ENCODE results near the gene BRI3BP. TPM values are rescaled to one million over a fixed set of nuclear protein-coding genes. Genes with fewer than 3 reads are reported as not detected.

BRI3BP gene
- total RNA-seq, 1 donor from 2014 or later = 4.4 TPM

GRCh38 chr12:124953689-124954405, 39.6 kb upstream of the BRI3BP start:
- Histone ChIP-seq H3K27ac (no peak overlapping the region), H3K36me3 (peaks cover 0 to 63% of the 10 kb centered on the region in 2 donors), H3K9me3 (no peaks in the 10 kb centered on the region), H3K4me1 (no peaks in the 10 kb centered on the region), H3K4me3 (no peak overlapping the region), H3K27me3 (no peaks in the 10 kb centered on the region)
- no peak for DNase-seq (ENCODE audit: extremely low spot score in 2 of 2)
- intact Hi-C loops (cut with DNase I) = no loop called here
- TF ChIP-seq POLR2AphosphoS5 (IDR thresholded peaks at IDR 0.05; ENCODE audit: insufficient read depth in 1 of 2, low read depth in 1 of 2) = no peak
- TF ChIP-seq, protein P1, sequence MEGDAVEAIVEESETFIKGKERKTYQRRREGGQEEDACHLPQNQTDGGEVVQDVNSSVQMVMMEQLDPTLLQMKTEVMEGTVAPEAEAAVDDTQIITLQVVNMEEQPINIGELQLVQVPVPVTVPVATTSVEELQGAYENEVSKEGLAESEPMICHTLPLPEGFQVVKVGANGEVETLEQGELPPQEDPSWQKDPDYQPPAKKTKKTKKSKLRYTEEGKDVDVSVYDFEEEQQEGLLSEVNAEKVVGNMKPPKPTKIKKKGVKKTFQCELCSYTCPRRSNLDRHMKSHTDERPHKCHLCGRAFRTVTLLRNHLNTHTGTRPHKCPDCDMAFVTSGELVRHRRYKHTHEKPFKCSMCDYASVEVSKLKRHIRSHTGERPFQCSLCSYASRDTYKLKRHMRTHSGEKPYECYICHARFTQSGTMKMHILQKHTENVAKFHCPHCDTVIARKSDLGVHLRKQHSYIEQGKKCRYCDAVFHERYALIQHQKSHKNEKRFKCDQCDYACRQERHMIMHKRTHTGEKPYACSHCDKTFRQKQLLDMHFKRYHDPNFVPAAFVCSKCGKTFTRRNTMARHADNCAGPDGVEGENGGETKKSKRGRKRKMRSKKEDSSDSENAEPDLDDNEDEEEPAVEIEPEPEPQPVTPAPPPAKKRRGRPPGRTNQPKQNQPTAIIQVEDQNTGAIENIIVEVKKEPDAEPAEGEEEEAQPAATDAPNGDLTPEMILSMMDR (IDR thresholded peaks at IDR 0.05) = no peak
- TF ChIP-seq POLR2A (IDR thresholded peaks at IDR 0.05) = no peak

DNA sequence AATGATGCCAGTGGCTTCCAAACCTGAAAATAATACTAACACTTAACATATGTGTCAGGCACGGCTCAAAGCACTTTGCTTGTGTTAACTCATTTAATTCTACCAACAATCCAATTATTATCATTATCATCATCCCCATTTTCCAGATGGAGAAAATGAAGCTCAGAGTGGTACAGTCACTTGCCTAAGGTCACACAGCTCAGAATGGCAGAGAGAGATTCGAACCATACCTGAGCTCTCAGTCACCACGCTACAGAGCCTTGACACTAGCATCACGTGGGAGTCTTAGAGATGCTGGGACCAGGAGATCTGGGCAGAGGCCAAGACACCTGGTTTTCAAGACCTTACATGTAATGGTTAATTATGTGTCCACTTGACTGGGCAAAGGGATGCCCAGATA, 38.7 kb upstream of the BRI3BP start:
- intact Hi-C loops (cut with DNase I) = no loop called here
- Histone ChIP-seq H3K27me3 (no peaks in the 10 kb centered on the region), H3K36me3 (peaks cover 0 to 62% of the 10 kb centered on the region in 2 donors), H3K9me3 (no peaks in the 10 kb centered on the region), H3K4me3 (no peak overlapping the region), H3K4me1 (no peaks in the 10 kb centered on the region), H3K27ac (no peak overlapping the region)
- TF ChIP-seq POLR2A (IDR thresholded peaks at IDR 0.05) (no peak), POLR2AphosphoS5 (IDR thresholded peaks at IDR 0.05; ENCODE audit: insufficient read depth in 1 of 2, low read depth in 1 of 2) (no peak)
- TF ChIP-seq, protein P1 (IDR thresholded peaks at IDR 0.05) = no peak
- no peak for DNase-seq (ENCODE audit: extremely low spot score in 2 of 2)

- Histone ChIP-seq H3K4me1 (no peaks in the 10 kb centered on the region), H3K27ac (no peak overlapping the region), H3K36me3 (peaks cover 0 to 73% of the 10 kb centered on the region in 2 donors), H3K4me3 (no peak overlapping the region), H3K27me3 (no peaks in the 10 kb centered on the region), H3K9me3 (no peaks in the 10 kb centered on the region)
- intact Hi-C loops (cut with DNase I) = no loop called here
- TF ChIP-seq POLR2A (IDR thresholded peaks at IDR 0.05) = no peak
- TF ChIP-seq, protein P1 (IDR thresholded peaks at IDR 0.05) = no peak
- no peak for TF ChIP-seq POLR2AphosphoS5 (IDR thresholded peaks at IDR 0.05; ENCODE audit: insufficient read depth in 1 of 2, low read depth in 1 of 2)
- DNase-seq (ENCODE audit: extremely low spot score in 2 of 2) = no peak
Observed at GRCh38 chr12:124956571-124956970, 36.9 kb upstream of the BRI3BP start.

- TF ChIP-seq POLR2A (IDR thresholded peaks at IDR 0.05) (no peak), POLR2AphosphoS5 (IDR thresholded peaks at IDR 0.05; ENCODE audit: insufficient read depth in 1 of 2, low read depth in 1 of 2) (no peak)
- TF ChIP-seq, protein P1 (IDR thresholded peaks at IDR 0.05) = no peak
- peaks cover 0 to 83% of the 10 kb centered on the region in 2 donors for H3K36me3 ChIP-seq
- no peaks in the 10 kb centered on the region for H3K27me3 ChIP-seq
- H3K9me3 ChIP-seq = no peaks in the 10 kb centered on the region
- no peak overlapping the region for H3K27ac ChIP-seq
- H3K4me3 ChIP-seq = no peak overlapping the region
- no peak for DNase-seq (ENCODE audit: extremely low spot score in 2 of 2)
- intact Hi-C loops (cut with DNase I) = no loop called here
- H3K4me1 ChIP-seq = no peaks in the 10 kb centered on the region
Observed at GRCh38 chr12:124961055-124961454, 32.4 kb upstream of the BRI3BP start.

DNA sequence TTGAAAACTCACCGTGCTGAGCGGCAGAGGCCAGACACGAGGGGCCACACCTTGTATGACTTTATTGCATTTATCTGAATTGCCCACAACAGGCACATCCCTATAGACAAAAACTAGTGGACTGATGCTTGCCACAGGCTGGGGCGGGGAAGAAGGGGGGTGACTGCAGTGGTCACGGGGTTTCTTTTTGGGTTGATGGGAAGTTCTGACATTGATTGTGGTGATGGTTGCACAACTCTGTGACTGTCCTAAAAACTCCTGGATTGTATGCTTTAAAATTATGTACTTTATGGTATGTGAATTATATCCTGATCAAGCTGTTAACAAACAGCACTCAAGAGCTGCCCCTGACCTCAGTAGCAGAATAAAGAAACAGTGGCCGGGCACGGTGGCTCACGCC, 30.2 kb upstream of the BRI3BP start:
- no peak overlapping the region for H3K4me3 ChIP-seq
- intact Hi-C loops (cut with DNase I) = no loop called here
- H3K4me1 ChIP-seq = no peaks in the 10 kb centered on the region
- no peak overlapping the region for H3K27ac ChIP-seq
- TF ChIP-seq, protein P1 (IDR thresholded peaks at IDR 0.05) = no peak
- TF ChIP-seq POLR2AphosphoS5 (IDR thresholded peaks at IDR 0.05; ENCODE audit: insufficient read depth in 1 of 2, low read depth in 1 of 2) (no peak), POLR2A (IDR thresholded peaks at IDR 0.05) (no peak)
- H3K9me3 ChIP-seq = no peaks in the 10 kb centered on the region
- DNase-seq (ENCODE audit: extremely low spot score in 2 of 2) = no peak
- peaks cover 0 to 80% of the 10 kb centered on the region in 2 donors for H3K36me3 ChIP-seq
- H3K27me3 ChIP-seq = no peaks in the 10 kb centered on the region
